Calu3 (cell line): Measurements from ENCODE around the gene ZFR. TPM values are rescaled to one million over a fixed set of nuclear protein-coding genes. Genes with fewer than 3 reads are reported as not detected.
"Not testable (repeated sequence)": the region's sequence is repeated elsewhere in the genome, so short reads cannot be mapped to it uniquely, and the experiment has no call there.

ENCODE experiments used
- BruUV-seq: library from RNA; stranded (reverse); fragments of 400-500 nt; replicated peaks from 2 replicates; lab custom pipeline; 2021; lab: Mats Ljungman, UMichigan
- CTCF ChIA-PET: fragments of 300-600 bp; sonication (Branson Sonifier 250); formaldehyde crosslinking; loops from one replicate; lab custom pipeline; 2022; ENCODE audit warnings: antibody characterized with exemption; lab: Charles Lee
- DNase-seq: peaks from one replicate; pipeline ENCODE4 v3.0.0; 2022
- H3K27ac Mint-ChIP-seq: one replicate; pipeline ENCODE4 v1.8.0; 2022; ENCODE audit warnings: mixed read lengths; ENCODE audit not compliant: unreplicated experiment
- H3K27me3 Mint-ChIP-seq: one replicate; pipeline ENCODE4 v1.8.0; 2022; ENCODE audit warnings: mixed read lengths; ENCODE audit not compliant: unreplicated experiment
- H3K36me3 Mint-ChIP-seq: one replicate; pipeline ENCODE4 v1.8.0; 2022; ENCODE audit warnings: mild to moderate bottlenecking, moderate library complexity, mixed read lengths; ENCODE audit not compliant: insufficient read depth, unreplicated experiment
- H3K4me1 Mint-ChIP-seq: one replicate; pipeline ENCODE4 v1.8.0; 2022; ENCODE audit warnings: mild to moderate bottlenecking, low read depth, mixed read lengths; ENCODE audit not compliant: unreplicated experiment
- H3K4me3 Mint-ChIP-seq: one replicate; pipeline ENCODE4 v1.8.0; 2022; ENCODE audit warnings: mild to moderate bottlenecking, low read depth, moderate library complexity, mixed read lengths; ENCODE audit not compliant: unreplicated experiment
- H3K9me3 Mint-ChIP-seq: one replicate; pipeline ENCODE4 v1.8.0; 2022; ENCODE audit warnings: low read depth, mixed read lengths; ENCODE audit not compliant: unreplicated experiment
- intact Hi-C: fragments of 100-400 bp; cut with micrococcal nuclease; formaldehyde crosslinking; loops from one replicate; pipeline ENCODE4 v1.10.0; 2022; ENCODE audit not compliant: unreplicated experiment
- total RNA-seq: library from RNA; stranded (reverse); gene quantifications from 2 replicates; pipeline ENCODE4 v1.2.3, GENCODE V29; 2022
- TF ChIP-seq, protein P1 (sequence below): fragments of 200-600 bp; IDR thresholded peaks from one replicate; pipeline ENCODE4 v1.8.0; 2022; ENCODE audit warnings: antibody characterized with exemption; ENCODE audit not compliant: unreplicated experiment

ZFR gene
- total RNA-seq, 1 experiment from 2014 or later = 63.4 TPM

DNA sequence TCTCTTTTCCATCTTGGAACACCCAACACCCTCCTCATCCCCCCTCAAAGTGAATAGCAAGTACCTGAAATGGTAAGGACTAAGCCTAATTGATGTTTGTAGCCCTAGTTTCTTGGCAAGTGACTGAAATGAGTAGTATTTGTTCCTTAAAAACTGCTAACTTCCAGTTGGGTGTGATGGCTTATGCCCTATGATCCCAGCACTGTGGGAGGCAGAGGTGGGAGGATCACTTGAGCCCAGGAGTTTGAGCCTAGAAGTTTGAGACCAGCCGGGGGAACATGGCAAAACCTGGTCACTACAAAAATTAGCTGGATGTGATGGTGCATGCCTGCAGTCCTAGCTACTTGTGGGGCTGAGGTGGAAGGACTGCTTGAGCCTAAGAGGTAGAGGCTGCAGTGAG is 44.1 kb downstream of the ZFR start:
- Mint-ChIP-seq H3K36me3 (peaks cover 62% of the 10 kb centered on the region), H3K4me1 (no peaks in the 10 kb centered on the region), H3K4me3 (no peak overlapping the region), H3K9me3 (no peaks in the 10 kb centered on the region), H3K27me3 (no peaks in the 10 kb centered on the region), H3K27ac (no peak overlapping the region)
- BruUV-seq = no TSS peak
- CTCF ChIA-PET = no interaction called here
- intact Hi-C loops = loop anchor here (10.0 kb wide), 1 partner anchor 194 kb away; no protein-coding TSS in a partner anchor
- TF ChIP-seq, protein P1, sequence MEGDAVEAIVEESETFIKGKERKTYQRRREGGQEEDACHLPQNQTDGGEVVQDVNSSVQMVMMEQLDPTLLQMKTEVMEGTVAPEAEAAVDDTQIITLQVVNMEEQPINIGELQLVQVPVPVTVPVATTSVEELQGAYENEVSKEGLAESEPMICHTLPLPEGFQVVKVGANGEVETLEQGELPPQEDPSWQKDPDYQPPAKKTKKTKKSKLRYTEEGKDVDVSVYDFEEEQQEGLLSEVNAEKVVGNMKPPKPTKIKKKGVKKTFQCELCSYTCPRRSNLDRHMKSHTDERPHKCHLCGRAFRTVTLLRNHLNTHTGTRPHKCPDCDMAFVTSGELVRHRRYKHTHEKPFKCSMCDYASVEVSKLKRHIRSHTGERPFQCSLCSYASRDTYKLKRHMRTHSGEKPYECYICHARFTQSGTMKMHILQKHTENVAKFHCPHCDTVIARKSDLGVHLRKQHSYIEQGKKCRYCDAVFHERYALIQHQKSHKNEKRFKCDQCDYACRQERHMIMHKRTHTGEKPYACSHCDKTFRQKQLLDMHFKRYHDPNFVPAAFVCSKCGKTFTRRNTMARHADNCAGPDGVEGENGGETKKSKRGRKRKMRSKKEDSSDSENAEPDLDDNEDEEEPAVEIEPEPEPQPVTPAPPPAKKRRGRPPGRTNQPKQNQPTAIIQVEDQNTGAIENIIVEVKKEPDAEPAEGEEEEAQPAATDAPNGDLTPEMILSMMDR = no peak
- DNase-seq = no peak

DNA sequence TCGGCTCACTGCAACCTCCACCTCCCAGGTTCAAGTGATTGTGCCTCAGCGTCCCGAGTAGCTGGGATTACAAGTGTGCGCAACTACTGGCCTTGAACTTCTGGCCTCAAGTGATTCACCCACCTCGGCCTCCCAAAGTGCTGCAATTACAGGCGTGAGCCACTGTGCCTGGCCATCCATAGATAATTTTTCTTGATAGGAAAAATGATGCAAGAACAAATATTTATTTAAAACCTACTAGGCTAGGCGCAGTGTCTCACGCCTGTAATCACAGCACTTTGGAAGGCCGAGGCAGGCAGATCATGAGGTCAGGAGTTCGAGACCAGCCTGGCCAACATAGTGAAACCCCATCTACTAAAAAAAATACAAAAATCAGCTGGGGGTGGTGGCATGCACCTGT is 45.8 kb downstream of the ZFR start:
- H3K27me3 Mint-ChIP-seq, H3K4me3 Mint-ChIP-seq, DNase-seq, BruUV-seq, CTCF ChIA-PET, H3K4me1 Mint-ChIP-seq, H3K9me3 Mint-ChIP-seq, intact Hi-C loops, H3K27ac Mint-ChIP-seq: not testable (repeated sequence)
- peaks cover 58% of the 10 kb centered on the region for H3K36me3 Mint-ChIP-seq

DNA sequence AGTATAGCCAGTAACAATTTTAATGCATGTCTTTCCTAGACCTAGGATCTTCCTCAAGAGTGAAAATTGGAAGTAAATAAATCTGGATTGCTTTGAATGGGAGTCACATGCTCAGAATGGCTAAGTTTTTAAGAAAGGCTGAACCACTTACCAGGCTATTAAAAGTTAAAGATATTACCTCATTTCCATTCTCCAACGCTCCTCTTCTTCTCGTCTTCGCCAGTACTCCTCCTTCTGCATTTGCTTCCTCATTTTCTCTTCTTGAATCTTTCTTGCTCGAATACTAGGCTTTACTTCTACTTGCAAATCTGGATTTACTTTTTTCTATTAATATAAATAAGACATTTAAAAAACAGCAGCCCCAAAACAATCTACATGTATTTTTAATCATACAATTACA is 49.6 kb downstream of the ZFR start:
- no peak overlapping the region for H3K4me3 Mint-ChIP-seq
- CTCF ChIA-PET = no interaction called here
- peaks cover 52% of the 10 kb centered on the region for H3K36me3 Mint-ChIP-seq
- DNase-seq = no peak
- no peaks in the 10 kb centered on the region for H3K27me3 Mint-ChIP-seq
- no peaks in the 10 kb centered on the region for H3K9me3 Mint-ChIP-seq
- no TSS peak for BruUV-seq
- intact Hi-C loops = no loop called here
- no peak overlapping the region for H3K27ac Mint-ChIP-seq
- no peaks in the 10 kb centered on the region for H3K4me1 Mint-ChIP-seq
- TF ChIP-seq, protein P1 = no peak

DNA sequence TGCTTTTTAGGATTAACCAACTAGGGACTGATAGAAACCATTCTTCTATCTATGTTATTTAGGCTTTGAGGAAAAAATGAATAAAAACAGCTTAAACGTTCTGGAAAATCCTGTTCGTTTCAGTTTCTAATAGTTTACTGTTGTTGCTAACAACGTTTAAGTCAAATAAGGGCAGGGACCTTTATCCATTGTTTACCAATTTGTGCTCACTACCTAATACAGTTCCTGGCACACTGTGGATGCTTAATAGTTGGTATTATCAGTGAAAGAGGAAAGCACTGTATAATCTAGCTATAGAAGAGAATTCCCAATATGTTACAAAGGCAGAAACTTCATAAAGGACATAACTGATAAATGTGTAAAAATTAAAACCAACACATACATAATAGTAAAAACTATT is 52.5 kb downstream of the ZFR start:
- DNase-seq = no peak
- H3K27me3 Mint-ChIP-seq = no peaks in the 10 kb centered on the region
- intact Hi-C loops = no loop called here
- H3K36me3 Mint-ChIP-seq = peaks cover 36% of the 10 kb centered on the region
- no peak overlapping the region for H3K27ac Mint-ChIP-seq
- no peak overlapping the region for H3K4me3 Mint-ChIP-seq
- no peaks in the 10 kb centered on the region for H3K9me3 Mint-ChIP-seq
- no peaks in the 10 kb centered on the region for H3K4me1 Mint-ChIP-seq
- no TSS peak for BruUV-seq
- TF ChIP-seq, protein P1 = no peak
- CTCF ChIA-PET = no interaction called here

DNA sequence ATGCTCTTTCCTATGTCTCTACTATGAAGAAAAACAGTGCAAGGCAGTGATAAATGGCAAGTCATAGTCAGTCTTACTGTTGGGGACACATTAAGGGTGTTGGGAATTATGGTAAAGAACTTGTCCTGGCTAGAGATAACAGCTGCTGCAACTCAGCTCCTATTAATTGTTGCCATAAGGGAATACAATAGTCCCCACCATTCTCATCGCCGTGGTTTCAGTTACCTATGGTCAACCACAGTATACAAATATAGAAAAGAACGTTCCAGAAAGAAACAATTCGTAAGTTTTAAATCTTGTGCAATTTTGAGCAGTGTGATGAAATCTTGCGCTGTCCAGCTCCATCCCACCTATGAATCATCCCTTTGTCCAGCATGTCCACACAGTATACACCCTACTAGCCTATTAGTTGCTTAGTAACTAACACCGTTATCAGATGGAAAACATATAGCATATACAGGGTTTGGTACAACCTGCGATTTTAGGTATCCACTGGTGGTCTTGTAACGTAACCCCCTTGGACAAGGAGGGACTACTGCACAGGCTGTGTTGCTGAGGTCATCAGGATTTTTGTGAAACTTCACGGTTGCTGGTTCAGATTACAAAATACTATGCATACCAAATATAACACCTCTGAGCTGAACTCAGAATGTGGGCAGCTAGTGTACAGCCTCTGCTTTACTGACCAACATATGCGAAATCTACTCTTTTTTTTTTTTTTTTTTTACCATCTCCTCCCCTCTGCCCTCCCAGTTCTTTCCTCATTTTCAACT is 53.5 kb downstream of the ZFR start:
- Mint-ChIP-seq H3K4me3 (no peak overlapping the region), H3K27me3 (no peaks in the 10 kb centered on the region), H3K36me3 (peaks cover 35% of the 10 kb centered on the region), H3K4me1 (no peaks in the 10 kb centered on the region), H3K9me3 (no peaks in the 10 kb centered on the region), H3K27ac (no peak overlapping the region)
- no TSS peak for BruUV-seq
- intact Hi-C loops = no loop called here
- DNase-seq = no peak
- TF ChIP-seq, protein P1 = no peak
- CTCF ChIA-PET = no interaction called here
